NK-92 (cell line): ENCODE results near the gene TRAPPC10.

ENCODE experiments used
- DNase-seq: peaks from one replicate; lab custom pipeline; 2025; ENCODE audit not compliant: unreplicated experiment; lab: John Stamatoyannopoulos, UW

Gene TRAPPC10

DNA sequence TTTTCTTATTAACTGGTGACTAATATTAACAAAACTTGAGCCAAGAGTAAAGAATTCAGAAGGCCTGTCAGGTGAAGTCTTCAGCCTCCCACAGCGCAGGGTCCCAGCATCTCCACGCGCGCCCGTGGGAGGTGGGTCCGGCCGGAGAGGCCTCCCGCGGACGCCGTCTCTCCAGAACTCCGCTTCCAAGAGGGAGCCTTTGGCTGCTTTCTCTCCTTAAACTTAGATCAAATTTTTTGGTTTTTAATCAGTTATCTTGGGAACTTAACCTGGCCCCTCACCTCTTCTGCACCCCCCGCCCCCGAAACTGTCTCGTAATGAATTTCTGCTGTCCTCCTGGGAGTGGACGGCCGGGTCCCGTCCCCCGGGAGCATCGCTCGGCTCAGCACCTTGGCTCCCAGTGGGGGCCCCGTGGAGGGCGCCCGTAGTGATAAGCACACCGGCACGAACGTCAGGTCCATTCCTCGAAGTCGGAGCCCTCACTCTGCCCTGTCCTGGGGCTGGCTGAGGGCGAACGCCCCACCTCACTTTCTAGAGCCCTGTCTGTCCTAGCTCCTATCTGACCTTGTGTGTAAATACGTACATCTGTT is 29.5 kb upstream of the TRAPPC10 start:
- DNase-seq = no peak

DNA sequence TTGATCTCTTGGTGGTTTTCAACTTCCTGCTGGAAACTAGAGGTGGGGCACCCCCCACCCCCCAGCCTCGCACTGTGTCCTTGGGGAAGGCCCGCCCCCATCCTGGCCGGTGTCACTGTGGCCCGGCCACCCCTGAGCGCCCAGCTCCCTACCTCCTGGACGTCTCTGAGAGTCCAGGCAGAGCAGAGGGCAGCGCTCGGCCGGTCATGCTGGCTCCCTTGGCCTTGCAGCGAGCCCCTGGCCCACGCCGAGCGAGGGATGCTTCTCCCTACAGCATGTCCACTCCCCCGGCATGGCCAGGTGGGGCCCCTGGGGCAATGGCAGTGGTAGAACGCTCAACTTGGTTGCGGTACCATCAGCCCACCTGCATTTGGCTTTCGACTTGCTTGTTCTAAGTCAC is 28.7 kb upstream of the TRAPPC10 start:
- no peak for DNase-seq

DNA sequence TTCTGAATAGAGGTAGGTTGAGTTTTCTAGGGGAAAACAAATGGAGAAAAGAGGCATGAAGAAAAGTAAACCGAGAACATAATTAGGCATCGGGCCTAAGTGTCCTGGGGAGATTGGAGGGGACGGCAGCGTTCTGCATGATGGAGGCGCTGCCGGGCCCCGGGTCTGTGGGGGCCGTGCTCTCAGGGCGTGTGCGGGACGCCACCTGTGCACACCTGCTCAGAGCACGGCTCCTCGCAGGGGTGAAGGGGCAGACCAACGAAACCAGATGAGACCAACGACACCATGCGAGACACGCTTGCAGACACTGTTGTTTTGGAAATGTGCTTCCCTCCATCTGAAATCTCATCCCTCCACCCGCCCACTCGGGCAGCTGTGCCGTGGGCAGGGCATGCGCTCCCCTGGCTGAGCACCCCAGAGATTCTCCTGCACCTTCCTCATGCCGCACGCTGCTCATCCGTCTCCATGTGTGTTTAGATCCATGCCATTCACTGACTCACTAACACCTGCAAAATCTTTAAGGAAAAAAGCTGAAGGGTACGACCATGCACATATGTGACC is 28.2 kb upstream of the TRAPPC10 start:
- DNase-seq = no peak

DNA sequence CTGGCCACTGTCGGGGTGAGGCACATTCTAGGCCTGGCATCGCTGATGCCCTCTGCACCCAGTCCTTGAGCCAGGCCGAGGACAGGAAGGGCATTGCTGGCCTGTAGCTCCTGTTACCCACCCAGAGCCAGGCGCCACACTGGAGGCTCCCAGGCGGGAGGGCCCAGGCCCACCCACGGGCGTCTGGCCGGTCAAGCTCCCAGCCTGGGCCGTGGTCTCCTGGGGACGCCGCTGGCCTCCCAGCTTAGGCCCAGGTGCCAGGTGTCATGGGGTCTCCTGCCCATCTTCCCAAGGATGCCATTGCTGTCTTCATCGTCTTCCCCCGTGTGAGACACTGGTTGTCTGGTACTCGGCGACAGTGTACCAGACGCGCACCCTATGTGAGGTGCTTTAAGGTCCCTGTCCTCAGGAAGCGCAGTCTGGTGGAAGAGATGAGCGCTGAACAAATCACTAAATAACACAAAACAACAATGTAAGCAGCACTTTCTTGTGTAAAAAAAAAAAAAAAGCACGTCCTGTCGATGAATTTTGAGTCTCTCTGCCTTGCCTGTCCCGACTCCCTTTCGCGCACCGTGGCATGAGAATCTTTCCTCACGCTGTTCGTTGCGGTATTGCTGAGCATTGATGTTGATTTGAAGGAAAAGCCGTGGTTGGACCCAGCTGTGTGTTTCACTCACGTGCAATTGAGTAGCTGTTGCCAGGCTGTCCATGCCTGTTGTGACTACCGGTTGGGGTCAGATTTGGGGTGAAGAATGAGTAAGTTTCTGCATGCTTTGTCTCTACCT is 27.0 kb upstream of the TRAPPC10 start:
- no peak for DNase-seq

DNA sequence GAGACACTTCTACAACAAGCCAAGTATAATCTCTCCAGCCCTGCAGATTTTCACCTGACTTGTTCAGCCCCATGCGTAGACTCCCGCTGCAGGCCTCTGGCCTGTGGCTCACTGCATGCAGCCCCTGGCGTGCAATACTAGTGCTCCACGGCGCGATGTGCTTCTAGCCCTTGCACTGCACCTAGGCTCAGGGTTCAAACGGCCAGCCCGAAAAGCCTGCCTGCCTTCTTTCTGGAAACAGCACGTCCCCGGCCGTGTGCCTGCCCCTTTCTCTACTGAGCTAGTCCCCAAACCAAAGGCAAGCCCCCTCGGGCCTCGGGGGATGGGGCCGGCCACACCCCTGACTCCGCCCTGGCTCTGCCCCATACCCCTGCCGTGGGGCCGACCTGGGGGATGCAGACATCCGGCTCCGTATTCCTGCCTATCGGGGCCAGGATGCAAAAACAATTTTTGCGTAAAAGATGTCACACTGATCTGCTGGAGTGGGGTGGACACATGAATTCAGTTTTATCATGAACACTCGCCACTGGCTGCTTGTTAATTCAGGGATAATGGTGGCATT is 26.3 kb upstream of the TRAPPC10 start:
- no peak for DNase-seq

DNA sequence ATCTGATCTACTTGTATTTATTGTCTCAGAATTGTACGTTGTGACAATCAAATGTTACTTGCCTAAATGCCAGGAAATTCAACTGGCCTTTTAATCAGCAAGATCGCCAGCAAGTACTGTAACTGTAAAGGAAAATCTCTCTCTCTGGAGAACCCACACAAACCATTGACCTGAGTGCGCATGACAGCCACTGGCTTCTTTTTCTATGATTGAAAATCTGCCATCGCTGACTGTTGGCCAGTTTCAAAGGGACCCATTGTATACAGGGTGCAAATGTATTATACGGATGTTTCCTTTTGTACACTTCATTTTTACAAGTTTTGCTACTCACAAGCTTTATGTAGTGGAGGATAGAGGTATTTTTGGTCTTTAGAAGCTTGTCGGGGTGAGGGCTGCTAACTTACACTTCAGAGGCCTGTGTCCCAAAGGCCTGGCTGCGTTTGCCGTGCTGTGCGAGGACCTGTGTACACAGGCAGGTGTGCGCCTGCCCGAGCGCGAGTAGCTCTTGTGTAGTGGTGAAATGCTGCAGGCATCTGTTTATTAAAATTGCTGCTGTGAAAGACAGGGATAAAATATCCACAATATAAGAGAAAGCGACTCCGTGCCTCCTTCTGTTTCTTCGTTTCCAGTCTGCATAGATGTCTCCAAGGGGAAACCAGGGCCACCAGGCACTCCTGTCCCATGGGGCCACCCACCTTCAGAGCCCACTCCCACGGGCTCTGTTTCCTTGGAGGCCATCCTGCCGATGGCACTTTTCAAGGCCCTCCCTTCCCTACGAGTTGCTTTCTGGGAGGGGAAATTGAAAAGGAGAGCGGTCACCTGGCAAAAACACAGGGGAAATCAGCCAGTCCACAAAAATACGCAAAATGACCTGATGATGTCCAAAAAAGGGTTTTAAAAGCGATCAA is 25.3 kb upstream of the TRAPPC10 start:
- DNase-seq = no peak

DNA sequence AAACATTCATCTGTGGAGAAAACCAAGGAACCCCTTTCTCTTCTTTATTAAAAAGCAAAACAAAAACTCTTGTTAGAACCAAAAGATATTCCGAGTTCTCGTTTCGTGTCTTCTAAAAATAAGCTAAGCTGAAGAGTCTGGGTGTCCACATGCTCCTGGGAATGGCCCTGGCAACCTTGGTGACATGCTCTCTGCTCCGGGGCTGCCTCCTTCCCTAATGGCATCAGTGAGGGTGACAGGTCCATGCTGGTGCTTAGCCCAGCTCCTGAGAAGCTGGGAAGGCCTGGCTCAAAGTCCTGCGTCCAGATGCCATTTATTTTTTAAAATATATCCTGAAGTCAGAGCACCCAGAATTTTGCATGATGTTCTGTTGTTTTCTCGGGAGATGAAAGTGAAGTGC is 24.6 kb upstream of the TRAPPC10 start:
- no peak for DNase-seq

DNA sequence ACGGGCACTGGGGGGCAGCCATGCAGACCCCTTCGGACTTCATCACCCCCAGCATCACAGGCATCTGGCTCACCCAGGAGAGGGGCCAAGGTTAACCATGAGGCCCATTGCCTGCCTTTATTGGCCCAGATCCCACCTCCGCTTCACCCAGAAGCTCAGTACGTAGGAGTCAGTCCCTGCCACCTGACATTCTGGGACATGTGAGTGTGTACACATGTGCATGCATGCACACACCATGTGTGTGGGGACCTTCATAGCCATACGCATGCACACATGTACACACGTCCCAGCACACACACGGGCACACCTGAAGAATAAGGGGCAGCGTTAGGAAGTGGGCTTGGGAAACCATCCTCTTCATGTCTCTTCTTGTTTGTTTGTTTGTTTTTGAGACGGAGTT is 24.1 kb upstream of the TRAPPC10 start:
- no peak for DNase-seq

DNA sequence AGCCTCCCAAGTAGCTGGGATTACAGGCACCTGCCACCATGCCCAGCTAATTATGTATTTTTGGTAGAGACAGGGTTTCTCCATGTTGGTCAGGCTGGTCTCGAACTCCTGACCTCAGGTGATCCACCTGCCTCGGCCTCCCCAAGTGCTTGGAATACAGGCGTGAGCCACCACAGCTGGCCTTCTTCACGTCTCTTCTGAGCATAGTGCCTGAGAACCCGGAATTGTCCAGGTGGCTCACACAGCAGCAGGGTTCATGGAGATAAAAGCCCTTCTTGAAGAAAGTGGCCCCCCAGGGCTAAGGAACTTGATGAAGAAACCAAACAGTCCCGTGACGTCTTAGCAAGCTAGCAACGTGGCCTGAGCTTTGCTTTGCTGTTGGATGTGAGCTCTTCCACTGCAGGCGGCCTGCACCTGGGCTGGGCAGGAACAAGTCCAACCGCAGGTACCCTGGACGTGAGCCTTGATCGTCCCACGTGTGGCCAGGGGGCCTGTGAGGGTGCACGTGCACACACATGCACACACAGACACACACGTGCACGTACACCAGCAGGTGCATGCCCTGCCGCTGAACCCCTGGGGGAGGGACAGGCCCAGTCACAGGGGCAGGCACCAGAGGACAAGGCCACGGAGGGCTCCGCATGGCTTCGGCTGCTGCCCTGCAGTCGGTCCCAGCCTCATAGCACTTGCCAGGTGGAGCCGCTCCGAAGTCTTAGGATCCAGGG is 23.4 kb upstream of the TRAPPC10 start:
- DNase-seq = no peak

DNA sequence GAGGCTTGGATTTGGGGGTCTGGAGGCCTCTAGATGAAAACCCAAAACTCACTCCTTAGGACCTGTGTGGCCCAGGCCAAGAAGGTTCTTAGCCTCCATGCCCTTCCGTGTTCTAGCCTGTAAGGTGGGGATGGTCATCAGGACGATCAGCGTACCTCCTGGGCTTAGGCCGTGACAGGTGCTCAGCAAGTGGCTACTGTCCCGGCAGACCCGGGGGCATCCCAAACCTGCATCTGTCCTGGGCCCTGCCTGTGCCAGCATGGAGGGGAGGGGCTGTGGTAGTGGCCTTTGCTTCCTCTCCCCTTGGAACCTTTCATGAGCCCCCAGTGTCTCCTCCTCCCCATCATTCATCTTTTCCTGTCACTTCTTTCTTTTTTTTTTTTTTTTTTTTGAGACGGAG is 22.7 kb upstream of the TRAPPC10 start:
- DNase-seq = no peak

DNA sequence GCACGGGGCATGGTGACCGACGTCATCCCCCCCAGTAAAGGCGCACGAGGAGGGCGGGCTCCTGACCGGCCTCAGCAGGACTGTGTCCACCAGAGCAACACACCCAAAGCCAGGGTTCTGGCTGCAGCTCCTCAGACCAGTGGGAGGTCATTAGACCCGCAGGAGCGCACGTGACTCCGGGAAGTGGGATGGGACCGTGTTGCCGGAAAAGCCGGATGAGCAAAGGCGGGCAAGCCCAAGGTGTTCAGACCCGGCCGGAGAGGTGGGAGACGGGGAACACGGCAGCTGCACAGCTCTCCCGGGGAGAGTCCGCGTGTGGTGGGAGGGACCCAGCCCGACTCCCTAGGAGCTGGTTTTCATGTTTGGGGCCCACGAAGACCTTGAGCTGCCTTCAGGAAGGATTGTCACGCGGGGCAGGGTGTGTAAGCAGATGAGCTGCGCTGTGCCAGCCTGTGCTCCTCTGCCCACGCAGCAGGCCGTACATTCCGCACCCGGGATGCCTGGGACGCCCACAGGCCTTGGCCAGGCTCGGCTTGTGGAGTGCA is 20.6 kb upstream of the TRAPPC10 start:
- DNase-seq = no peak

DNA sequence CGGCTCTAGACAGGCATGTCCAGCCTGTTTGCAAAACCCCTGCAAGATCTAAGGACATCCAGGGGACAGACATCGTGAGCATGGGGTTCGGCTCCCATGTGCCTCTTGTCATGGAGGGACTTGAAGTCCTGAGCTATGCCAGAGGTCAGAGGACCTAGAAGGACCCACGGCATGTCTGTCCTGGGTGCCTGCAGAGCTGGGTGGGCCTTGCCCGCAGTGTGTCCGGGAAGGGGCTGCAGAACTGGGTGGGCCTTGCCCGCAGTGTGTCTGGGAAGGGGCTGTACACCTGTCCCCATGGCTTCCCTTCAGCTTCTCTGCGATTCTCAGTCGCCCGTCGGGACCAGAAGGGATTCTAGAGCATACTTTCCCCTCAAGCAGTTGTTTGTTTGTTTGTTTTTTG is 20.0 kb upstream of the TRAPPC10 start:
- no peak for DNase-seq

DNA sequence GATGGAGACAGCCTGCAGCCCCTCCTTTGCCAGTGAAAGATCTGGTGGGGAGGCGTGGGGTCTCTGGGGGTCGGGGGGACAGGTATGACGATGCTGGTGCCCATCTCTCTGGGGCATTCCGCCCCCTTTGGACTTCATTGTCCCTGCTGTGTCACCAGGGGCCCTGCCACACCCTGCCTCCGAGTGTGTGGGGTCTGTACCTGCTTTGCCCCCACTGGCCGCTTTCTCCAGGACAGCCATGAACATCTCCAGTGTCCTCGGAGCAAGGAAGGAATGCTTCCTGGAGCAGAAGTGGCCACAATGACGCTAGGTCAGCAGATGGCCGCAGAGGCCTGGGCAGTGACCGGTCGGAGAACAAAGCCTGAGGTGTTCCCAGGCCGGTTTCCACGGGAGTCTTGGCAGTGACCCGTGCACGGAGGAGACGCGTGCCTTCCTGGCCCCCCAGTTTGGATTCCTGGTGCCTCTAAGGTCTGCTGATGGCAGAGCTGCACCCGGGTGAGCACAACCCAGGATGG is 18.6 kb upstream of the TRAPPC10 start:
- DNase-seq = no peak

DNA sequence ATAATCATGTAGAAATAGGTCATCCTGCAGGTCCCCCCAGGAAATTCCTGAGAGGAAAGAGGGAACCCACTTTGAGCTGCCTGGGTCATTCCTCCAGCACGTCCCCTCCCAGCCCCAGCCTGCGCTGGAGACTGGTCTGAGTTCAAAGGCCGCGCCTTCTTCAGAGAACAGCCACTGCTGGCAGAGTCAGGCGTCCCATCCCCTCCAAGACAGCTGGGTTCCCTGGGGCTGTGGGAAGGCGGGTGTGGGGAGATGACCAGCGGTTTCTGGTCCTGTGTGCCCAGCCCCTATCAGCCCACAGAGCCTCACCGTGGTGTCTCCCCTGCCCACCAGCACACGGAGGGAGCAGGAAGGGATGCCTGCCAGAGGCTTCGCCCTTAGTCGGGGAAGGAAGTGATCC is 18.0 kb upstream of the TRAPPC10 start:
- DNase-seq = no peak

DNA sequence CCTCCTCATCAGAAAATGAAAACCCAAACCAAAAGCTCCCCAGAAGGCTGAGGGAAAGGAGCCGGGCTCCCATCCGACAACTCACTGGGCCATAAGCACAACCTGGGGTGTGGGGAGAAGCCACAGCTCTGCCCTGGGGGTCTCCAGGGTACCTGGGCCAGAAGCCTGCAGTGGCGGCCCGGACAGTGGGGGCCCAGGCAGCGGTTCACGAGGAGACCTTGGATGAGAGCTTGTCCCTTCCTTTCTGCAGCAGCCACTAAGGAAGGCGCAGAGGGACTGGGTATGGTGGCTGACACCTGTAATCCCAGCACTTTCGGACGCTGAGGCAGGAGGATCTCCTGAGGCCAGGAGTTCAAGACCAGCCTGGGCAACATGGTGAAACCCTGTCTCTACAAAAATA is 17.5 kb upstream of the TRAPPC10 start:
- DNase-seq = no peak

DNA sequence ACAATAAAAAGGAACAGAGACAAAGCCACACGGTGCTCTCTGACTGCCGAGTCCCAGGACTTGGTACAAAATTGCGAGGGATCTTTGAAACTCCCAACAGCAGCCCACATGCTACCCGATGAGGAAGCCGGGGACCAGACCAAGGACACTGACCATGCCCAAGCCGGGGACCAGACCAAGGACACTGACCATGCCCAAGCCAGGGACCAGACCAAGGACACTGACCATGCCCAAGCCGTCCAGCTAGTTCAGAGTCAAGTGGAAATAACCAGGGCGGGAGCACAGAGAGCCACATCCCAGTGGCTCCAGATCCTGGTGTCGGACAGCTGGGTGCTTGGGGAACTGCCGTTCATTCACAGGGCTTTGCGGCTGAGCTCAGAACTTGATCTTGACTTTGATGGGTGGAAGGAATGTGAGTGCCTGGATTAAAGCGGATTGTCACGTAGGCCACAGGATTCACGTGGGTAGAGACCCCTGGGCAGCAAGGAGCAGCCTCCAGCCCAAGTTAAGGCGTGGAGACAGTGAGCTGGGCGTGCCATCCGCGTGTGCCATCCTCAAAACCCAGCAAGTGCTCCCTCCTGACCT is 16.5 kb upstream of the TRAPPC10 start:
- DNase-seq = no peak

DNA sequence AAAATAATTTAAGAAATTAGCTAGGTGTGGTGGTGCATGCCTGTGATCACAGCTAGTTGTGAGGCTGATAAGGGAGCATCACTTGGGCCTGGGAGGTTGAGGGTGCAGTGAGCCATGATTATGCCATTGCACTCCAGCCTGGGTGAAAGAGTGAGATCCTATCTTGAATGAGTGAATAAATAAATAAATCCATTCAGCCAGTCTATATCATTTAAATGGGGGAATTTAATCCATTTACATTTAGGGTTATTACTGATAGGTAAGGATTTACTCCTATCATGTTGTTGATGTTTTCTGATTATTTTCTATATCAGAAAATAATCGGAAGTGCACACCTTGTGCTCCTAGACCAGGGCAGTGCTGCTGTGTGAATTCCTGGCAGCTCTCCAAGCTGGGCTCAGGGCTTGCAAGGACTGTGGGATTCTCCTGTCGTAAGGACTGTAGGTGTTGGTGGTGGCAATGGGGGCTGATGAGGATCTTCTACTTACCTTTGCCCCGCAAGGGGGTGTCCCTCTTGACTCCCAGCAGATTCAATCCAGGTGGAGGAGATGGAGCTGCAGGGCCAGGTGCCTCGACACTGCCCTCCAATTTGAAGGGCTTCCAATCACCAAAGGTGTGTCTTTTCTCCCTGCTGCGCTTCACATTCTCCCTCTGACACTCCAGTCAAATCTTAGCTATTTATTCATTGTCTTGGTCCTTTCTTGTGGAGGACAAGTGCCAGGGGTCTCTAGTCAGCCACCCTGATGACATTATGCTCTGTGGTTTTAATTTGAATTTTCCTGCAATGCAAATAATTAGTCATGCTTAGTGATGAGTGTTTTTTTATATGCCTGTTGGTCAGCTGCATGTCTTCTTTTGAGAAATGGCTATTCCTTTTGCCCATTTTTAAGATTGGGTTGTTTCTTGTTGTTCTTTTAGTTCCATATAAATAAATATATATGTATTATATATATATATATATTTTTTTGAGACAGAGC is 14.1 kb upstream of the TRAPPC10 start:
- no peak for DNase-seq

DNA sequence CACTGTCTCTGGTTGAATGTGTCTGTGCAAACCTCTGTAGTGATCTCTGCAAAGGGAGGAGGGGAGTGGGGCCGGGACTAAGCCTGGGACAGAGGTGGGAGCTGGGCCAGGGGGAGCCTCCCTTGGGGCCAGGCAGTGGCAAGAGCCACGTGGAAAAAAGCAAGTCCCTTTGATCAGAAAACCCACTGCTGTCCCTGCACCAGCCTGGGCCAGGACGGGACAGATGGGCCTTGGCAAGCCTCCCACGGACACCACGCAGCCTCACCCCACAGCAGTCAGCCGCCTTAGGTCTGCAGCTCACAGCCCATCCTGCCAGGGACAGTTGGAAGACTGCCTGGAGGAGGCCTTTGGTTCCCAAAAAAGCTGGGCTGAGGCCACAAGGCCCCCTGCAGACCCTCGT is 11.7 kb upstream of the TRAPPC10 start:
- no peak for DNase-seq

DNA sequence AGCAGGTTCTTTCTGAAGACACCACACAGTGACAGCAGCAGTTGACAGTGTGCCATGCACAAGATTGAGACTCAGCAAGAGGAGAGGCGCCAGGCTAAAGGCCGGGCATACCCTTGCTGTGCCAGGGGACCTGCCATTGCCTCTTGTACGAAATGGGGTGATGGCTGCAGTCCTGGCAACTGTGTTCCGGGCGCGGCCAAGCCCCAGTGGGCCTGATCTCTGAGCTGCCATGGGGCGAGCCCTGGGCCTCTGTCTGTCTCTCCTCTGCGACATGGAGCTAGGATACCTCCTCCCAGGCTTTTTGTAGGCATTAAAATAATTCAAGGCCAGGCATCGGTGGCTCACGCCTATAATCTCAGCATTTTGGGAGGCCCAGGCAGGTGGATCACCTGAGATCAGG is 9.6 kb upstream of the TRAPPC10 start:
- DNase-seq = no peak
